Hematopoietic multipotent progenitor cell treated with erythropoietin and hydrocortisone succinate and interleukin-3 and kit ligand, for 6 days (in vitro differentiated cells): Measurements from ENCODE around the gene EHMT1.

Source experiments
- DNase-seq: peaks from one replicate; pipeline ENCODE4 v3.0.0-alpha.2; 2015

The EHMT1 gene

DNA sequence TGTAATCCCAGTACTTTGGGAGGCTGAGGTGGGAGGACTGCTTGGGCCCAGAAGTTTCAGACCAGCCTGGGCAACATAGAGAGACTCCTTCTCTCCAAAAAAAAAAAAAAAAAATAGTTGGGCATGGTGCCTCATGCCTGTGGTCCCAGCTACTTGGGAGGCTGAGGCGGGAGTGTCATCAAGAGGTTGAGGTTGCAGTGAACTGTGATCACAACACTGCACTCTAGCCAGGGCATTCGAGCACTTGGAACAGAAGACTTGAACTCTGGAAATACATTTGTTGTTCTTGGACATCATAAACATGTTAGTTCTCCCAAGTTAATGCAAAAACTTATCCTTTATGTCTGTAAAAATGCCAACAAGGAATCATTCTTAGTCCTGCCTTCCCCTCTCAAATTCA, 29.6 kb downstream of the EHMT1 start:
- no peak for DNase-seq

DNA sequence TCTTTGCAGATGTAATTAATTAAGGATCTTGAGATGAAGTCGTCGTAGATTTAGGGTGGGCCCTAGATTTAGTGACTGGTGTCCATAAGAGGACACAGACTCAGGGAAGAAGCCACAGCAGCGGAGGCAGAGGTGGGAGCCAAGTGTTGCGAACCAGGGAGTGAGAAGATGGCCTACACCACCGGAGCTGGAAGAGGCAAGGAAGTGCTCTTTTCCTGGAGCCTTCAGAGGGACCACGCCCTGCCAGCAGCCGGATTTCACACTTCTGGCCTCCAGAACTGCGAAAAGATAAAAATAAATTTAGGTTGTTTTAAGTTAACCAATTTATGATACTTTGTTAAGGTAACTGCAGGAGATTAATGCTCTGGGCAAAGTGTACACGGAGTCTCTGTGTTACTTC, 30.7 kb downstream of the EHMT1 start:
- no peak for DNase-seq

DNA sequence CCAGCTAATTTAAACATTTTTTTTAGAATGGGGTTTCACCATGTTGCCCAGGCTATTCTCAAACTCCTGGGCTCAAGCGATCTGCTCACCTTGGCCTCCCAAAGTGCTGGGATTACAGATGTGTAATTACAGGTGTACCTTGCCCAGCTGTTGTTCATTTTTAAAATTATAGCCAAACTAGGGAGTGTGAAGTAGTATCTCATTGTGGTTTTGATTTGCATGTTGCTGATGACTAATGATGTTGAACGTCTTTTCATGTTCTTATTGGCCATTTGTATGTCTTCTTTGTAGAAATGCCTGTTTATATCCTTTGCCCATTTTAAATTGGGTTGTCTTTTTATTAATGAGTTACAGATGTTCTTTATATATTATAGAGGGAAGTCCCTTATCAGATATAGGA, 31.5 kb downstream of the EHMT1 start:
- DNase-seq = no peak

DNA sequence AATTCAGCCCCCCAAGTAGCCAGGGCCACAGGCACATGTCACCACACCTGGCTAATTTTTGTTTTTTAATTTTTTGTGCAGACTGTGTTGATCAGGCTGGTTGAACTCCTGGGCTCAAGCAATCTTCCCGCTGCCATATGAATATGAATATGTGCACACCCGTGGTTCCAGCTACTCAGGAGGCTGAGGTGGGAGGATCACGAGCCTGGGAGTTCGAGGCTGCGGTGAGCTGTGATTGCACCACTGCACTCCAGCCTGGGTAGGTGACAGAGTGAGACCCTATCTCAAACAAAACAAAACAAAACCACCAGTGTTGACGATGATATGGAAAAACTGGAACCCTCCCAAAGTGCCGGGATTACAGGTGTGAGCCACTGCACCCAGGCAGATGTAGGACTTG, 32.0 kb downstream of the EHMT1 start:
- DNase-seq = no peak

DNA sequence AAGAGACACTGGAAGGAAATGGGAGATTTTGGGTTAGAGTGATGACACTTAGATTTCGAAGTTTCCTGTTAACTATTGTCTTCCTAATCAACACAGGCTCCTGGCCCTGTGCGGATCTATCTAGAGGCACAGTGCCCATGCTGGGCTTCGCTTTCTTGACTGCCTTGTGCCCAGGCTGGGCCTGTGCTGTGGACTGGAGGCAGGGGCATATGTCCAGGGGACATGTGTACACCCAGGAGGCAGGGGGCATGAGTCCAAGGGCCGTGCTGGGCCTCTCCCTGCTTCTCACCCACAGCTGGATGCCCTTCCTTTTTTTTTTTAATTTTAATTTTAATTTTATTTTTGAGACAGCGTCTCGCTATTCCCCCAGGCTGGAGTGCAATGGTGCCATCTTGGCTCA, 37.6 kb downstream of the EHMT1 start:
- DNase-seq = no peak

DNA sequence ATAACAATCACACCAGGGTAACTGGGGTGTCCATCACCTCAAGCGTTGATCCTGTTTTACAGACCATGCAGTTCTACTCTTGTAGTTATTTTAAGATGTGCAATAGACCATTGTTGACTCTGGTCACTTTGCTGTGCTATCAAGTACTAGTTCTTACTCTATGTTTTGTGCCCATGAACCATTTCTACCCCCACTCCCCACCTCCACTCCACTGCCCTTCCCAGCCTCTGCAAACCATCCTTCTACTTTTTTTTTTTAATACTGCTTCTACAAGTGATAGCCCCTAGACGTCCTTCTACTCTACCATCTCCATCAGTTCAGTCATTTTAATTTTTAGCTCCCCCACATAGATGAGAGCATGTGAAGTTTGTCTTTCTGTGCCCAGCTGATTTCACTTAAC, 38.8 kb downstream of the EHMT1 start:
- no peak for DNase-seq

DNA sequence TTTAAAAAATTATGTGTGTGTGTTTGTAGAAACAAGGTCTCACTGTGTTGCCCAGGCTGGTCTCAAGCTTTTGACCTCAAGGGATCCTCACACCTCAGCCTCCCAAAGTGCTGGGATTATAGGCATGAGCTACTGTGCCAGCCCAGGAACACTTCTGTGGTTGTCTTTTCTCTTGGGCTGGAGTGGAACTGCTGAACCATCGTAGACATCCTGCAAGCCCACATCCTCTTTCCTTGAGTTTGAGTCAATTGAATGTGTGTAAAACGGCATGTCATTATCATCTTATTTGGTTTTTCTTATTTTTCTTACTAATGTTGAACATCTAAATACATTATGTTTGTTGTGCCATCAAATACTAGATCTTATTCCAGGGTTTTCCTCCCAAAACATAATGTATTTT, 40.0 kb downstream of the EHMT1 start:
- DNase-seq = no peak

DNA sequence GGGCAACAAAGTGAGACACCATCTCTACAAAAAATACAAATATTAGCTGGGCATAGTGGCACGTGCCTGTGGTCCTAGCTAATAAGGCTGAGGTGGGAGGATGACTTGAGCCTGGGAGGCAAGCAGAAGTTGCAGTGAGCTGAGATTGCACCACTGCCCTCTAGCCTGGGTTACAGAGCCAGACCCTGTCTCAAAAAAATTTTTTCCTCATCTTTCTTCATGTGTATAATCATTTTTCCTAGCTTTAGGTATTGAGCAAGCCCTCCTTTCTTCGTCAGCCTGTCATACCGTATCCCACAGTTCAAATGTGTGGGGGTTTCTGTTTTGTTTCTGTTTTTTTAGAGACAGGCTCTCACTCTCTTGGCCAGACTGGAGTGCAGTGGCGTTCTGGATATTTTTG, 41.3 kb downstream of the EHMT1 start:
- DNase-seq = no peak

DNA sequence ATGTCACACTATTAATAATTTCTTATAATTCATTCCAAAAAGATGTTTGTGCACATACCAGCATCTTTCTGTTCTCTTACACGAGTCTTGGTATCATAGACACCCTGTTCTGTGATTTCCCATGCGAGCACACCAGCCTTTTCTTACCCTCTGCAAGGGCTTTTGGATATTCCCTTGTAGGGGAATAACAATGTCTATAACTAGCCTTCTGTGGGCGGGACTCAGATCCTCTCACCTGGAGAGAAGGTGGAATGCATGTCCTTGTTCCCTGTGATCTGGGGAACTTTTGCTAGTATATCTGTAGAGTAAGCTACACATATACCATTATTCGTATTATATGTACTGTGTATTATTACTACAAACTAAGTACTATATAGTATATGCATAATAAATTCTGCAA, 44.8 kb downstream of the EHMT1 start:
- no peak for DNase-seq

DNA sequence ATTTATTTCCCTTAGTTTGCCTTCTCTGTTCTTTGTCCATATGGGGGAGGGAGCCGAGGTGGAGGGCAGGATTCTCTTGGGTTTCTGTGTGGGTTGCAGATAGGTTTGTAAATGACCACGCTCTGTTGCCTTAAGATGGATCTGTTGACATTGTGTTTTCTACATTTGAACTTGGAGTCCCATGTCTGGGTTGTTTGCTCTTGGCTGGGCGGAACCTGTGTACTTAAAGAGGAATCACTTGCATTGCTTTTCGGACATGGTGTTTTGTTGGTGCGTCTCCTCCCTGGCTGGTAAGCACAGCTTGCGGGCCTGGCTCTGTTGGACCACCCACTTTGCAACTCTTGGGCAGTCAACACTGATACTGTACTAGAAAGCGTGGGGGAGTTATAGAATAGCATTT, 45.9 kb downstream of the EHMT1 start:
- DNase-seq = no peak

DNA sequence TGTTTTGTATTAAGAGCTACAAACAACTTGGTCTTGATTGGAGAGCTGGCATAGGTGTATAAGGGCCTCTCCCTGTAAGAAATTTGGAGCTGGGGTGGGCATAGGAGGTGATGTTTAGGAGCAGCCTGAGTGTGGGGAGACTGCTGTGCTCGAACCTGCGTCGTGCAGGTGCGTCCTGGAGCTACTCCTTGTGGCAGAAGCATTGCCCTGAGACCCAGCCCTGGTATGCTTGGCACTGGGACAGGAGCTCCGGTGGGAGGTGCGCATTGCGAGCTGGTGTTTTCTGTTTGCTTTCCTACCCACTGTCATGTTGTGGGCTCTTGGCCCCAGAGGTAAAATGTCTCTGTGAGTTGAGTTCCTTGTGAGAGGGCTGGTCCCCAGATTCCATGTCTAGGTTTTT, 46.4 kb downstream of the EHMT1 start:
- DNase-seq = no peak

DNA sequence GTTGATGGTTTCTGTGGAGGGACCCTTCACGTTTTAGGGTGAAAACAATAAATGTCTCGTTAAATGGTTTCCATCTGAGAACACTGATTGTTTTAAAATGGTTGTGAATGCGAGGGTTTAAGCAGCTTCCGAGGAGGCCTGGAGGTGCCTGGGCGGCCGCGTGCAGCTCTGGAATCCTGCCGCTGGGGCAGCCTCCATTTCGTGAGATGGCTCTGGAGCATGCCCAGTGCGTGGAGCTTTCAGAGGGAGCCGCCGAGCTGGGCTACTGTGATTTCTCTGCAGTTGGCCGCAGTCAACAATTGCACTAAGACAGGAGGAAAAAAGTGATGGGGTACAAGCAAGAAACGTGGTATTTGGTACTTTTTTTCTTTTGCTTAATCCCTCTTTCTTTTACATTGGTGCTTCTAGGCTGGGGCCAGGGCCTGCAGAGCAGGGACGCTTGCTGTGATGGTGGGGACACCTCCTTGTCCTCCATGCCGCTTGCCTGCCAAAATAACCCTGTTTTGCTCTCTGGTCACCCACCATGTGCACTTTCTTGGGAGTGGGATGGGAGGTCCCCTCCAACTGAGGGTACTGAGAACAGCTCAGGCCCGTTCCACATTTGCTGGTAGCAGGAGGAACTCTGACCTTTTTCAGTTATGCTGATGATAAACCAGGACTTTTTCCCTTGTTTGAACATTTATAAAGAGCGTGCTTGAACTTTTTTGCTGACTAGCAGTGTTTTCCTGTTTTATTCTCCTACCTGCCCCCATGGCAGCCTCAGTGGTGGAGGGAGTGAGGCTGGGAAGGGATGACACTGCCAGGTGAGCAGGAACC, 47.1 kb downstream of the EHMT1 start:
- DNase-seq = no peak

DNA sequence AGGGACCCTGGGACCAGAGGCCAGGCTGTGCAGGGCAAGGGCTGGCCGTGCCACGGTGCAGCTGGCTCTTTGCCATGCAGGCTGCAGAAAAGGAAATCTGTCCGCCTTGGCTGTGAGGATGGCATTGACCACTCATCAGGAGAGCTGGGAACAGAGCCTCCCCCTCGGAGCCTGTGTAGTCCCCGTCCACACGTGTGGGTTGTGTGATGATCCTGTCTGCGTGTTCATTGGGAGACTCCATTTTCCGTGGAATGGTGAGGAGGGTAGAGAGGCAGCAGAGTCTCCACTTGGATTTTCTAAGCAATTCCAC, 47.7 kb downstream of the EHMT1 start:
- DNase-seq = no peak

DNA sequence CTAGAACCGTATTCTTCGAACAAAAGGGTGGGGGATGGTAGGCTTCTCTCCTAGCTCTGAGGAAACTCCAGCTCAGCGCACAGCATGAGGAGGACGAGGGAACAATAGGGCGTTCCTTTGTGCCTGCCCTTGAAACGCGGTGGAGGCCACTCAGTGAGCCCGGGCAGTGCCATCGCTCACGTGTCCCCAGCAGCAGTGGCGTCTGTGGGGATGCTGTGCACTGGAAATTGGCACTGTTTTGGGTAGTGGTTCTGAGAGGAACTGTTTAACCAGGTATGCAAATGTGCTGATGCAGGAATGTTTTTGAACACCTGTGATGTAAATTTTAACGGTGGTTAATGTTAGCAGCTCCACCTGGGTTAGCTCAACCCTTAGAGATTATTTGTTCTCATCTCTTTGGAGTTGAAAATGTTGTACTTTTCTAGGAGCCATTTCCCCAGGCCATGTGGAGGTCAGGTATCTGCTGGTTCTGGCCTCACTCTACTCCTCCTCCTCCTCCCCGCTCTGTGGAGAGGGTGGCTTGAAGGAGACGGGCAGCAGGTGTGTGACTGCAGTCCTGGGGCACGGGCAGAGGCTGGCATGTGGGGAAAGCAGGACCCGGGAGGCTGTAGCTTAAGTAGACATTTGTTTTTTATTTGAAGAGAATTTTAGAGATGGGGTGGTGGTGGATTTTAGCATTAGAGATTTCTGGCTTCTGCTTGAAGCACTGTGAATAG, 48.3 kb downstream of the EHMT1 start:
- DNase-seq = no peak

DNA sequence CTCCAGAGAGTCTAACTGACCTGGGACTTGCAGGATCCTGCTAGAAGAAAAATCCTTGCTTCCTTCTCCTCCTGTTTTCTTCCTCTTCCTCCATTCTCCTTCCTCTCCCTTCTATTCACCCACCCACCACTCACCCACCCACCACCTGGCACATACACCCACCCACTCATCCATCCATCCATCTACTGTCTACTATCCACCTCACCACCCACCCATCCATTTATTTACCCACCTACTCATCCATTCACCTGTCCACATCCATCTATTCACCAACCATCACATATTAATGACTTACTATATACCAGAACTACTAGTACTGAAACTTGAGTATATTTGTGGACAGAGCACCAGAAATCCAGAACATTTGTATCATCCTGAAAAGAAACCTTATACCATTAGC, 49.4 kb downstream of the EHMT1 start:
- DNase-seq = no peak

DNA sequence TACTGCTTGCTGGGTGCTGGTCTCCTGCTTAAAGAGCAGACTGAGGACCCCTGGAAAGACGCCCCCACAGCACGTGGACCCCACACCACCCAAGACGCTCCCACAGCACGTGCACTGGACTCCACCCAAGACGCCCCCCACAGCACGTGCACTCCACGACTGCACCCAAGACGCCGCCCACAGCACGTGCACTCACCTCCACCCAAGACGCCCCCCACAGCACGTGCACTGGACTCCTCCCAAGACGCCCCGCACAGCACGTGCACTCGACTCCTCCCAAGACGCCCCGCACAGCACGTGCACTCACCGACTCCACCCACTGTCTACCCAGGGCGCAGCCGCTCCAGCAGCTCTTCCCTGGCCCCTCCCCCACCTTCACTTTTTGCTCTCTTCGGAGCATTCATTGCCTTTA, 50.5 kb downstream of the EHMT1 start:
- DNase-seq = peak; percentile 66

DNA sequence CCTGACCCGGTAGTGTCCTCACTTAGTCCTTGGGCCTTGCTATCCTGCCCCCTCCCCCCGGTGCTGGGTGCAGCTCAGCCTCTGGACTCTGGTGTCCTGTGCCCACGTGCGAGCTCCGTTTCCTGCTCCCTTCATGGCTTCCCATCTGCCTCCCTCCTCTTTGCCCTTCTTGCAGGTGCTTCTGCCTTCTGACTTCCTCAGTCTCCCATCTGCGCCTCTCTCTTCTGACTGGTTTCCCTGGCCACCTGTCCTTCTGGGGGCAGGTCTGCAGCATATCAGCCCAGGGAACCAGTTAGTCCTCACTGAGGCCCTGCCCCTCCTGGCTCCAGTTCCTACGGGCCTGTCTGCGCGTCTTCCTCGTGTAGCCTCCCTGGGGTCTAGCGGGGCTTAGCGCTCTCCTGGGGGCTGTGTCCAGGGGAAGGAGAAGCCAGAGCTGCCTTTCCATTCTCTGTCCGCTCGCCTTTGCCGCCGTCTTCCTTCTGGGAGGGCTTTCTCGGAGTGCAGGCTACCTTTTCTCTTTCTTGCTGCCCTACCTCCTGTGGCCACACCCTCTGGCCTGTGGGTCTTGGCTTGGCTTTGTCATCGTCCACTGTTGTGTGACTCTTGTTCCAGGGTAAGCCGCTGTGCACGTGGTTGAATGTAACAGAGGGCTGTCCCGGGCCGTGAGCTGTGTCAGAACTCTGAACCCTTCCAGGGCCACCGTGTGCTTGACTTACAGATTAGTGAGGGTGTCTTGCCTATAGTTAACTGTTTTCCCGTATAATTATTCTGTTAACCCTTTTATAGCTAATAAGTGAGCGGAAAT, 51.8 kb downstream of the EHMT1 start:
- DNase-seq = peak; percentile 76

DNA sequence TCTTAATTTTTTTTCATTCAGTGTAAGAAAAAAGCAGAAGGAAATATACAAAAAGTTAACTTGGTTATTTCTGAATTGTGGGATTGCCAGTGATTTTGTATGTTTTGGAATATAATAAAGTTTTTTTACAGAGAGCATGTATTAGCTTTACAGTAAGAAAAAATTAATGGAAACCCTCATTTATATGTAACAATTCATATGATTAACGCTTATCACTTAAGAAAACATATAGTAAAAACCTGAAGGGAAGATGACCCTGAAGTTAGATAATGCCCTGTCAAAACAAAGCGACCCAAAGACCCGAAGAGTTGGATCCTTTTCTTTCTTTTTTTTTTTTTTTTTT, 52.4 kb downstream of the EHMT1 start:
- DNase-seq = no peak

DNA sequence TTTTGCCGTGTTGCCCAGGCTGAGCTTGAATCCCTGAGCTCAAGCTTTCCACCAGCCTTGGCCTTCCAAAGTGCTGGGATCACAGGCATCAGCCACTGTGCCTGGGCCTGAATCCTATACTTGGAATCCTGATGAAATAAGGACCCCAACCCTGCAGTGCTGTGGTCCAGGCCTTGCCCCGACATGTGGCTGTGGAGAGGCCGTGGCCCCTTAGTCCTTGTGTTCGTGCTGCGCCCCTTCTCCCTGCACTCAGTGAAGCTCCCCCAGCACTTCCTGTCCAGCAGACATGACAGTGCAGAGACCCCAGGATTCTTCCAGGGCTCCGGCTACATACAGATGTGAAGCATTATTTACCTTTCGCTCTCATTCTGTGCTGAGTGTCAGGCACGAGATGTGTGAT, 52.9 kb downstream of the EHMT1 start:
- DNase-seq = no peak

DNA sequence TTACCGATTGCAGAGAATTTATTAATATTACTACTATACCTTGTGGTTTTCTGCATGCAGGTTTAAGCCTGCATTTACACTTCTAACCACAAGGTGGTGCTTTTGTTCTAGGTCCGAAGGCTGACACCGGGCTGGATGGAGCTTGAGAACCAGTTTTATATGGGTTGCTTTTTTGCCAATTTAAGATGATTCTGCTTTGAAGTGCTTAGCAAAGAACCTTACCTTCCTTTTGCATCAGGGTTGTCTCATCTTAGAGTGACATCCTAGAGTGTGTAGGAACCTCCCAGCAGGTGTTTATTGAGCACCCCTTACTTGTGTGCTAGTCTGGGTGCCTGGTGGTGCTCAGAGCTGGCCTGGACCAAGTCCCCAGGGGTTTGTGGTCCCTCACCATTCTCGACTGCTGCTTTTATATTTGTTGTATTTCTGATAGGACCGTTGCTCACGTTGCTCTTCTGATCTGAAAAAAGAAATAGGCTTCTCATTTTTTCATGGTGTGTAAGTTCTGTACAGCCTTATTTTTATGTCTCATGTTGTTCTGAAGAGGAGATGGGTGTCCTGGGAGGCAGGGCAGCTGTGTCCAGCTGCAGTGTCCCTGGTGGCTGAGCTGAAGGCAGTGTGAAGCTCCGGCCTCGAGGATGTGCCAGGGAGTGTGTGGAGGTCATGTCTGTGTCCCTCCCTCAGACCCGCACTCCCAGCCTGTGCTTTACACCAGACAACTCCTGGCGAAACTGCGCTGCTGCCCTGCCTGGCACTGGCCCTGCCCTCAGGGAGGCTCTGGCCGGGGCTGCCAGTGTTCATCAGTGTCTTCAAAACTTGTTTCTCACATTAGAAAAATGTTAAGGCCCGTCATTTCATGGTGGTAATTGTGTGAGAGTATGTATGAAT, 54.3 kb downstream of the EHMT1 start:
- peak; percentile 89 for DNase-seq

DNA sequence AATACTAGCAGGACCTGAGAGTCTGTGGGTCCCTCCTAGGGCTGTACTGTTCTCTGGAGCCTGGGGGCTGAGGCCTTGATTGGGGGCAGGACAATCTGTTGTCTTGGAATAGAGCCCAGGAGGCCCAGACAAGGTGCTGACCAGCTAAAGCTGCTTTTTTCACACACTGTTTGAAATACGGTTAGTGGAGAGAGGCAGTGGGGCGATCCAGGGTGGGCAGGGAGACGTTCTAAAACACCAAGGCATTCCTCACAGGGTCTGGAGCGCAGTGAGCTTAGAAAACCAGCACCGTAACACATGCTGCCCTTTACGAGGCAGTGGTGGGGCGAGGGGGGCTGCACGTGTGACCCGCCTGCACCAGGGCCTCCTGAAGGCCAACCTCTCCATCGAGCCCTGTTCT, 55.1 kb downstream of the EHMT1 start:
- no peak for DNase-seq

DNA sequence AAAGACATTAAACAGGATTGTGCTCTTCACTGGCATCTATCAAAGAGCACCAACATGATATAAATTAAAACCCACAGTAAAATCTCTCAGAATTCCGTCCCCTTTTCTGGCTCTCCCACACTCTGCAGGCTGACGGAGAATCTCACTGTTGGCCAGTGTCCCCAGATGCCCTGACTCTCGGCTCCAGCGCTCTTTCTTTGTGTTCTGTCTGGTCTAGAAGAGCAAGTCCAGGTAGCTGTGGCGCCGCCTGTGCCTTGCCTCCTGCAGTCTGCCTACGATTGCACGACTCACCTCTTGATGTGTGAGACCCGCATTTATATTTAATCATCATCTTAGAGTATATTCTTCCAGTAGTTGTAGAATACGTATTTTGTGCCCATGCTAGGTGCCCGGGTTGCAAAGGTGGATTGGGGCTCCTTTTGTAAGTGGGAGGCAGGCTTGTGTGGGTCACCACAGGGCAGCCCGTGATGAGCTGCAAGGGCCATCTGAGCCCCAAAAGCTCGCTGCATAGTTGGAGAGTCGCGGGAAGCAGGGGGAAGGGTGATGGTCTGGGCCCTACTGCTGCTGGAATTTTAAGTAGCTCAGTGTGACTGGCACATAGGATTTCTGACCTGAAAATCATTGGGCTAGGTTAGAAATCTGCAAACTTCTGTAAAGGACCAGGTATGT, 55.6 kb downstream of the EHMT1 start:
- no peak for DNase-seq

DNA sequence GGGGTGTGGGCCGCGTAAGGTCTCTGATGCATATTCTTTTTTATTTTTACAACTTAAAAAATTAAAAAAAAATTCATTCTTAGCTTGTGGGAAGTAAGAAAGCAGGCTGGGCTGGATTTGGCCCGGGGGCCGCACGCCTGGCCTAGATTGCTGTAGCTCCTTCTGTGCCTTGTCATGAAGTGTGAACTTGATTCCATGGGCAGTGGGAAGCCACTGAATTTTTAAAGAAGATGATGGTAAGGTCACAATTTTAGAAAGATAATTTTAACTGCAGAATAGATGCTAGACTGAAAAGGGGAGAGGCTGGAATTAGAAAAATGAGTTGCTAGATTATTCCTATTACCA, 56.1 kb downstream of the EHMT1 start:
- DNase-seq = no peak
